HAP-1 (cell line): Measurements from ENCODE around the gene KRT72.

Source experiments
- DNase-seq, 2 experiments: peaks; one replicate each; pipeline ENCODE4 v3.0.0-alpha.2; 2016 to 2020; ENCODE audit warnings: low spot score in 2 of 2
- H3K27me3 ChIP-seq: fragments of 250-450 bp; sonication (Bioruptor Pico); 2 replicates; pipeline ENCODE4 v1.5.1; 2020; ENCODE audit warnings: low read depth, mild to moderate bottlenecking, moderate library complexity
- H3K36me3 ChIP-seq: fragments of 250-450 bp; sonication (Bioruptor Pico); replicated peaks from 2 replicates; pipeline ENCODE4 v1.5.1; 2020; ENCODE audit warnings: mild to moderate bottlenecking
- H3K4me1 ChIP-seq: fragments of 250-450 bp; sonication (Bioruptor Pico); 2 replicates; pipeline ENCODE4 v1.5.1; 2020; ENCODE audit warnings: mild to moderate bottlenecking
- H3K4me3 ChIP-seq: fragments of 250-450 bp; sonication (Bioruptor Pico); 2 replicates; pipeline ENCODE4 v1.5.1; 2020; ENCODE audit warnings: mild to moderate bottlenecking, moderate library complexity
- H3K9me3 ChIP-seq: fragments of 250-450 bp; sonication (Bioruptor Pico); 2 replicates; pipeline ENCODE4 v1.5.1; 2020; ENCODE audit warnings: mild to moderate bottlenecking, moderate library complexity
- in situ Hi-C: fragments of 300-500 bp; cut with MboI; formaldehyde crosslinking; loops from 3 replicates; pipeline ENCODE4 v1.14.3; 2020; ENCODE audit warnings: low sequenced_read_pairs, inconsistent platforms, mixed read lengths

Gene KRT72

DNA sequence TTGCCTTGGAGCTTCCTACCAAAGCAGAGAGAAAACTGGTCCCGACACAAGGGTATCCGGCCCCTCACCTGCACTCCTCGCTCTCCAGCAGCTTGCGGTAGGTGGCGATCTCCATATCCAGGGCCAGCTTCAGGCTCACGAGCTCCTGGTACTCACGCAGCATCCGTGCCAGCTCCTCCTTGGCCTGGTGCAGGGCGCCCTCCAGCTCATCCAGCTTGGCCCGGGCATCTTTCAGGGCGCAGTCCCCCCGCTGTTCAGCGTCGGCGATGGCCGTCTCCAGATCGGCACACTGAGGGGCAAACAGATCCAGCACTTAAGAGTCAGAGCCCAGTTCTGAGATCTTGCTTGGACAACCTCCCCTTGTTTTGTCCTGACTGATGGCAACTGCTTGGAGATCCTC lies 13.7 kb downstream of the KRT72 start:
- H3K4me1 ChIP-seq, result no peaks in the 10 kb centered on the region
- no peak for DNase-seq
- H3K9me3 ChIP-seq, result no peaks in the 10 kb centered on the region
- H3K27me3 ChIP-seq, result 0 out of 2 replicates have a peak, but pooled peaks cover 3% of the 10 kb centered on the region
- H3K36me3 ChIP-seq, result no peaks in the 10 kb centered on the region
- H3K4me3 ChIP-seq, result no peak overlapping the region
- in situ Hi-C loops, result loop anchor here (10.0 kb wide), 1 partner anchor 397 kb away; no protein-coding TSS in a partner anchor

DNA sequence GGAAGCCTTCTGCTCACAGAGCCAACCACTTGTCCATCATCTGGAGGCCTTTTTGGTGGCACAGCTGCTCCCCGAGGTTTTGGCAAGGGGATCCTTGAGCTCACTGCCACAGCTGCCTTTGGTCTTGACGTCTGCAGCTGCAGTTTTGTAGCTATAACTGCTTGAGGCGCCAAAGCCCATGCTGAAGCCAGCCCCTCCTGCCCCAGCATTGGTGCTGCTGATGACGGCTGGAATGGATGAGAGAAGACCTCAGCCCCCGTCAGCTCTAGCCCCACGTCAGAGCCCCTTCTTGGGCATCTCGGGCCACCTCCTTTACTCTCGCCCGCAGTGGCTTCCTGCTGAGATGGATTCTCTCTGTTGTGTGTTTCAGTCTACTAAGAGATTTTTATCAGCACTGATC lies 15.3 kb downstream of the KRT72 start:
- Histone ChIP-seq H3K9me3 (no peaks in the 10 kb centered on the region), H3K4me3 (no peak overlapping the region), H3K4me1 (no peaks in the 10 kb centered on the region), H3K27me3 (0 out of 2 replicates have a peak, but pooled peaks cover 3% of the 10 kb centered on the region), H3K36me3 (no peaks in the 10 kb centered on the region)
- DNase-seq, result no peak
- in situ Hi-C loops, result loop anchor here (10.0 kb wide), 1 partner anchor 399 kb away; no protein-coding TSS in a partner anchor

DNA sequence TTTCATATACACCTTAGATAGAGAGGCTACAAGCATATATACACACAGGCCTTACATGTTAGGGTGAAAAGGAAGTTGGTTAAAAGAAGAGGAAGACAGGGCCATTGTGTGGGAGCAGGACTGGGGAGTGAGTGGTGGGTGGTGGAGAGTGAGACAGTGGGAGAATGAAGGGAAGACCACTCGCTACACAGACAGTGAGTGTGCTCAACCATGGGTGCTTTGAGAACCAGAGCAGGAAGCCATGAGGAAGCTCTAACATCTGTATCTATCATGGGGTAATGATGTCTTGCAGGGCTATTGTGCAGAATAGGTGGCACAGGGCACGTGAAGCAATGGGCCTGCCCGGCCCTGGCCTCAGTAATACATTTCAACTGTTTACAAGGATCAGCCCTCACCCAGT lies 16.2 kb downstream of the KRT72 start:
- no peaks in the 10 kb centered on the region for H3K9me3 ChIP-seq
- H3K27me3 ChIP-seq, result 0 out of 2 replicates have a peak, but pooled peaks cover 3% of the 10 kb centered on the region
- H3K4me1 ChIP-seq, result no peaks in the 10 kb centered on the region
- H3K36me3 ChIP-seq, result no peaks in the 10 kb centered on the region
- no peak overlapping the region for H3K4me3 ChIP-seq
- no peak for DNase-seq
- in situ Hi-C loops, result loop anchor here (10.0 kb wide), 1 partner anchor 400 kb away; no protein-coding TSS in a partner anchor

DNA sequence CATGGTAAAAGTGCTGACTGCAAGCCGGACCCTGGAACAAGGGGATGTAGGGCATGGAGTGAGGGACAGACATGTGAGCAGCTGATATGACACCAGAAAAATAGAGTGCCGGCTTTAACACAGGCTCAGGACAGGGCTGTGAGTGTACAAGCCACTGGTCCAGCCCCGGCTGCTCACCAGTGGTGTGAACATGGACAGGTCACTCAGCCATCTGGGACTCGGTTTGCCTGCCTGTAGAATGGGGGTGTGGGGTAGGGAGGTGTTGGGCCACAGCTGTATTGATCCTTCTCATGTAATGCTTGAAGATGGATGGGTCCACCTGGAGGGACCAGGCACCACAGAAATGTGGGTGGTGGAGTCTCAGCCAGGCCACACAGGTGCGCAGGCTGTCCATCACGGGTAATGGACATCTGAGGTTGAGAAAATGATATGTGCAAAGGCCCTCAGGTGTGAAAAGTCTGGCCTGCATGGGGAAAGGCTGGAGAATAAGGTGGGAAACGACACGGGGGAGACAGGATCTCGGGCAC lies 17.0 kb downstream of the KRT72 start:
- no peaks in the 10 kb centered on the region for H3K9me3 ChIP-seq
- DNase-seq, result no peak
- in situ Hi-C loops, result loop anchor here (5.0 to 10.0 kb wide), 2 partner anchors 283 to 401 kb away; no protein-coding TSS in a partner anchor
- H3K36me3 ChIP-seq, result no peaks in the 10 kb centered on the region
- no peaks in the 10 kb centered on the region for H3K4me1 ChIP-seq
- no peak overlapping the region for H3K4me3 ChIP-seq
- peaks cover 7% of the 10 kb centered on the region; the same call in 1 of the 2 replicates for H3K27me3 ChIP-seq

DNA sequence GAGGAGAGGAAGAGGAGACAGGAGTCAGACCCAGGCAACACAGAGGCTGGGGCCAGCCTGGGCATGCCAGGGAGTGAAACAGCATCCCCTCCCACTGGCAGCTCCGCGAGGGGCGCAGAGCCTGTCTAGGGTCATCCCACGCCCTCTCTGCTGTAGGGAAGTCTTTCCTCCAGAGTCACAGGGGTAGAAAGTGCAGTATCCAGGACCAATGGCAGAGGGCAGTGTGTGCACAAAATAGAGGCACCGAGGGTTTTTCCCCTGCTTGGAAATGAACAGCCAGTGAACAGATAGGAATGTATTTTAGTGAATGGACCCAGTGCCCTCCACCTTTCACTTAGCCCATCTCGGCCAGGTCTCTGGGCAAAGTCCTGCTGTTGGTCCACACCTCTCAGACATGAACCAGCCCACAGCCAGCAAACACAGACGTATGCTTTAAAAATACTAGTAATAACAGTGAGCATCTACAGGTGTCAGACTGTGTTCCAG lies 18.2 kb downstream of the KRT72 start:
- H3K4me1 ChIP-seq, result no peaks in the 10 kb centered on the region
- DNase-seq, result peak; percentile 40 to 64
- in situ Hi-C loops, result loop anchor here (5.0 to 10.0 kb wide), 2 partner anchors 284 to 402 kb away; no protein-coding TSS in a partner anchor
- H3K36me3 ChIP-seq, result no peaks in the 10 kb centered on the region
- H3K9me3 ChIP-seq, result no peaks in the 10 kb centered on the region
- no peak overlapping the region for H3K4me3 ChIP-seq
- peaks cover 17% of the 10 kb centered on the region for H3K27me3 ChIP-seq

DNA sequence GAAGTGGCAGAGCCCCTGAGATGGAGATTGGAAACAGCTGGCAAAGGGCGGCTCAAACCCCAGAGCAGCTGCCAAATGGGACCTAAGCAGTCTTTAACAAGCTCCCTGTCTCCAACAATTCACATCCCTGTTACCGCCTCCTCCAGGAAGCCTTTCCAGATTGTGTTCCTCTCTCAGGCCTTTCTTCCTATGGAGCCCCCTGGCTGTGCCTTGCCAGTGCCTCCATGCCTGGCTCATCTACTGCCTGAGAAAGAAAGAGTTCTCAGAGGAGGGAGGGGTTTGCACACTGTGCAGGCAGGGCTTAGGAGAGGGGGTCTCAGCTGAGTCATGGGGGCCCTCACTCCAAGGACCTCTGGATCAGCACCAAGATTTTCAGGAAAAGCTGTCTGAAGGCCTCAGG lies 18.8 kb downstream of the KRT72 start:
- in situ Hi-C loops, result loop anchor here (5.0 to 10.0 kb wide), 2 partner anchors 285 to 402 kb away; no protein-coding TSS in a partner anchor
- H3K4me1 ChIP-seq, result no peaks in the 10 kb centered on the region

DNA sequence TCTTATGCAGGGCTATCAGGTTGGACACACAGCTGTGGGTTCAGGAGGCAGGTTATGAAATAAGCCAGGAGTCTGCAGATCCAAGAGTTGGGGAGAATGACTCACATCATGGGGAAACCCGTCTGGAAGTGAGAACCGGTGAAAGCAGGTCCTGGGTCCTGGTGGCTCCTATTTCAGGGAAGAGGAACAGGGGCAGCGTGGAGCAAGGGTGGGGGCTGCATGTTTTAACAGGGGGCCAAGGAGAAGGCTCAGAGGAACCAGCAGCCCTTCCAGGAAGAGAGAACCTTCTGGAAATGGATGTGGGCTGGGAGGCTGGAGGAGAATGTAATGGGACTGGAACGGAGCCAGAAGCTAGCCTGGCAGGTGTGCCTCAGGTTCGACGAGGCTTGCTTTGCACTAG lies 19.8 kb downstream of the KRT72 start:
- DNase-seq, result no peak
- Histone ChIP-seq H3K36me3 (no peaks in the 10 kb centered on the region), H3K9me3 (no peaks in the 10 kb centered on the region), H3K27me3 (peaks cover 18% of the 10 kb centered on the region), H3K4me3 (no peak overlapping the region), H3K4me1 (no peaks in the 10 kb centered on the region)
- in situ Hi-C loops, result loop anchor here (5.0 to 10.0 kb wide), 2 partner anchors 286 to 403 kb away; no protein-coding TSS in a partner anchor

More for the DNA sequence above, 18.8 kb downstream of the KRT72 start:
- DNase-seq, result no peak
- Histone ChIP-seq H3K9me3 (no peaks in the 10 kb centered on the region), H3K27me3 (peaks cover 17% of the 10 kb centered on the region), H3K4me3 (no peak overlapping the region), H3K36me3 (no peaks in the 10 kb centered on the region)

DNA sequence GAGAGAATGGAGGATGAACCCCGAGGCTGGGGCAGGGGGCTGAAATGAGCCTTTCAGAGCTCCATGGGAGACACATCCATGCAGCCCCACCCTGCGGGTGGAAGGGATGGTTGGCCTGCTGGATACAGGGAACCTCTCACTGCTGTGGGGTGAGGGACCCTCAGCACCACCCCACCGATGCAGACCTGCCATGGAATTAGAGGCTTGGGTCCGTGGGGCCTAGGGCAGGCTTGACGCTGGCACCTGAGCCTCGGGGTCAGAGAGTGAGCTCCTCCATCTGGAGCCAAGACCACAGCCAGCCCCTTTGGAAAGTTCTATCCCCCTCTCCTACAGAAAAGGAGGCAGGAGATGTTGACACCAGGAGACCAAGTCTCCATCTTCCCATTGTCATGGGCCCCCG lies 20.2 kb downstream of the KRT72 start:
- no peak overlapping the region for H3K4me3 ChIP-seq
- in situ Hi-C loops, result loop anchor here (5.0 to 10.0 kb wide), 2 partner anchors 286 to 404 kb away; no protein-coding TSS in a partner anchor
- H3K36me3 ChIP-seq, result no peaks in the 10 kb centered on the region
- no peaks in the 10 kb centered on the region for H3K9me3 ChIP-seq
- DNase-seq, result no peak
- peaks cover 21% of the 10 kb centered on the region for H3K27me3 ChIP-seq
- H3K4me1 ChIP-seq, result no peaks in the 10 kb centered on the region

DNA sequence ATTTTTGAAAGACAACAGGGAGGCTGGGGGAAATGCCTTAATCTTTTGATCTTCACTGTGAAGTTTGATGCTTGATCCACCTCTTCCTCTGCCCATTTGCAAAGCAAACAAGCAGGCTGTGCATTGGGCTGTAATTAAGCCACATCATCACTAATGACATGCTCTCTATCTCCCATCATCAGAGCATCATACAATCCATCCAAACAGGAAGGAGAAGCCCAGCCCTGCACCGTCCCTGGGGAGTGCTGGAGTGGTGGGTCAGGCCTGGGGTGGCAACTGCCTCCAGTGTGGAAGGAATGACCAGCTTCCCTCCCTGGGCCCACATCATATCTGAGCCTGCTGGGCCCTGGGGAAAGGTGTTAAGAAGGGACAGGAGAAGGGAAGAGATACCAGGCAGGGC lies 20.8 kb downstream of the KRT72 start:
- Histone ChIP-seq H3K4me3 (no peak overlapping the region), H3K9me3 (no peaks in the 10 kb centered on the region), H3K27me3 (peaks cover 23% of the 10 kb centered on the region), H3K4me1 (no peaks in the 10 kb centered on the region), H3K36me3 (no peaks in the 10 kb centered on the region)
- DNase-seq, result no peak
- in situ Hi-C loops, result loop anchor here (5.0 to 10.0 kb wide), 2 partner anchors 287 to 404 kb away; no protein-coding TSS in a partner anchor

DNA sequence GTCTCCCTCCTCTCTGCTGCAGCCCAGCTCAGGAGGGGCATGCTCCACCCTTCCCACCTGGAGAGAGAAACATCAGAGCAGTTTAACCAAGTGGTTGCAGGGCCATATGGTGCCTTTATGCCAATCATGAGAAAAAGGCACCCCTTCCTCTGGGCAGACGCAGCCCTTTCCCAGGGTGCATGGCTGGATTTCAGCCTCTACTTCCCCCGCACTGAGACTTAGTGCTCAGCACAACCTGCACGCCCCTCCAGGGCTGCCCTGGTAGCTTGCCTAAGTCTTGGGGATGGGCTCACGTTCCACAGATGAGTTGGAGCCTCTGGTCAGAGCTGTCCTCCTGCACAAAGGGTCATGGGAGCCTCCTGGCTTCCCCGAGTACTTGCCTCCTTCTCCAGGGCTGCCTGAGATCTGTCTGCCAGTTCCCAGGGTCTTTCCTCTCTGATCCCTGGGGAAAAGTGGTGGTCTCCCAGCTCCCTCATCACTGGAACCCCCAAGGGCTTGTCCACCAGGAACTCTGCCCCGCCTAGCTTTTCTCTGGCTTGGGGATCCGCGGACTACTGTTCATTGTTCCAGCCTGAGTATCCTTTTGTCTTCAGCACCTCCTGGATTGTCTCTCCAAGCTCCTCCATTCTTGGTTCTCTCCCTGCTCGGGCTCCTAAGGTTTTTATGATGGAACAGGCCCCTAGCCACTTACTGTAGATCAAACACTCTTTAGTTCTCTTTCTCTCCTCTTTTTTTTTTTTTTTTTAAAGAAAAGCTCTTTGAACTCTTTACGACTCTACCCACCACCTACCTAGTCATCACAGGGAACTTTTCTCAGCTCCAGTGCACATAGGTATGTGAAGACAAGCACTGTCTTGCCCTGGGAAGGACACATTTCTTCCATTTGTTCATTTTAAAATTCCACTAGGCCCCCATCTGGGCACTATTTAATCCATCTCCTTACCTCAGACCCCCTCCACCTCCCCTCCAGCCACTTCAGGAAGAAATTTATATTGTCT lies 21.5 kb downstream of the KRT72 start:
- H3K4me3 ChIP-seq, result no peak overlapping the region
- no peaks in the 10 kb centered on the region for H3K36me3 ChIP-seq
- DNase-seq, result no peak
- H3K27me3 ChIP-seq, result peaks cover 23% of the 10 kb centered on the region
- no peaks in the 10 kb centered on the region for H3K9me3 ChIP-seq
- no peaks in the 10 kb centered on the region for H3K4me1 ChIP-seq
- in situ Hi-C loops, result loop anchor here (5.0 to 10.0 kb wide), 2 partner anchors 288 to 405 kb away; no protein-coding TSS in a partner anchor

DNA sequence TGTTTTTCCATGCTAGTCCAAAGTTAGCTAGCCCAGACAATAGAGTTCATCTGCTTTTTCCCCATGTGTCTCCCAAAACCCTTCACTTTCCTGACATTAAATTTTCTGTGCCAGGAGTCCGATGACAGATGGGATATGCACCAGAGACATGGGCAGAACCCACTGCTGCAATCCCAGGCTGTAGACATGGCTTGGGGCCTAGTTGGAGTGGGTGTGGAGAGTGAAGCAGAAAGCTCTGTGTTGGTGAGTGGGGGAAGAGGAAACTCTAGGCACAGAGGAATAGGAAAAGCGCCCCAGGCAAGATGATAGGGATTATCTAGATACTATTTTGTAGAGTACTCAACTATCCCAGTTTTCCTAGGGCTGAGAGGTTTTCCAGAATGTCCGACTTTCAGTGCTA lies 22.8 kb downstream of the KRT72 start:
- in situ Hi-C loops, result no loop called here
- Histone ChIP-seq H3K27me3 (peaks cover 26% of the 10 kb centered on the region), H3K9me3 (no peaks in the 10 kb centered on the region), H3K36me3 (no peaks in the 10 kb centered on the region), H3K4me1 (no peaks in the 10 kb centered on the region), H3K4me3 (no peak overlapping the region)
- no peak for DNase-seq

DNA sequence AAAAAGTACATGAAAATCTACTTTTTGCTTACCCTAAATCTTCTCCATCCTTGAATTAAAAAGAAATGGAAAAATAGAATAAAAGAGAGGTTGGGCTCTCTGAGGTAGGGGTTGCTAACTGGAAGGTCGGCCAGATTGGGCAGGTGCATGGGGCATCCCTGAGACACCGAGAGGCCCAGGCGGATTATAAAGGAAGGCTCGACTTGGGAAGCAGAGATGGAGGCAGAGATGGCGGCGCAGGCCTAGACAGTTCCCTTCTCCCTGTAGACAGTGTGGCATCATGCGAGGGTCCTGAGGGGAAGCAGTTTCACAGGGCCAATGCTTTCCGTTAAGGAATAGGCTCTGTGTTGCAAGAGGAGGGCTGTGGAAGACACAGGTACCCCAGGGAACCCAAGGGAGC lies 23.9 kb downstream of the KRT72 start:
- in situ Hi-C loops, result no loop called here
- DNase-seq, result no peak
- Histone ChIP-seq H3K36me3 (no peaks in the 10 kb centered on the region), H3K4me3 (no peak overlapping the region), H3K4me1 (no peaks in the 10 kb centered on the region), H3K27me3 (peaks cover 38% of the 10 kb centered on the region), H3K9me3 (no peaks in the 10 kb centered on the region)

DNA sequence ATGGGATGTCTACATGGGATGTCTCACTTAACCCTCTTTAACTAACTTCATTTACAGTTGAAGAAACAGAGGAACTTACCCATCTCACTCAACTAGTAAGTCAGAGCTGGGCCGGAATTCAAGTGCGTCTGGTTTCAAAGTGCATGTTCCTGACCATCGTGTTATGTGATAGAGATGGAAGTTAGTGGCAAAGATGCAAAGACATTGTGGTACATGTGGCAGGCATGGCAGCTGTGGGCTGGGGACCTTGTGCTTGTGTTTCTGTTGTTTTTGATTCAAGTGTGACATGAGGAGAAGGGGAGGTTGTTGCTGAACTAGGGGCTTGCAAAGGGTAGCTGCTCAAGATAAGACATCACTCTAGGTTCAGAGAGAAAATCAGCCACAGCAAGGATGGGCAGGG lies 25.3 kb downstream of the KRT72 start:
- Histone ChIP-seq H3K4me3 (no peak overlapping the region), H3K9me3 (no peaks in the 10 kb centered on the region), H3K27me3 (peaks cover 51% of the 10 kb centered on the region), H3K4me1 (no peaks in the 10 kb centered on the region), H3K36me3 (no peaks in the 10 kb centered on the region)
- DNase-seq, result no peak
- in situ Hi-C loops, result no loop called here
